ENCODE data around the gene CORO7.
A peak's percentile ranks its signal among the peaks of the same experiment; 100 is the strongest.

CORO7 gene

DNA sequence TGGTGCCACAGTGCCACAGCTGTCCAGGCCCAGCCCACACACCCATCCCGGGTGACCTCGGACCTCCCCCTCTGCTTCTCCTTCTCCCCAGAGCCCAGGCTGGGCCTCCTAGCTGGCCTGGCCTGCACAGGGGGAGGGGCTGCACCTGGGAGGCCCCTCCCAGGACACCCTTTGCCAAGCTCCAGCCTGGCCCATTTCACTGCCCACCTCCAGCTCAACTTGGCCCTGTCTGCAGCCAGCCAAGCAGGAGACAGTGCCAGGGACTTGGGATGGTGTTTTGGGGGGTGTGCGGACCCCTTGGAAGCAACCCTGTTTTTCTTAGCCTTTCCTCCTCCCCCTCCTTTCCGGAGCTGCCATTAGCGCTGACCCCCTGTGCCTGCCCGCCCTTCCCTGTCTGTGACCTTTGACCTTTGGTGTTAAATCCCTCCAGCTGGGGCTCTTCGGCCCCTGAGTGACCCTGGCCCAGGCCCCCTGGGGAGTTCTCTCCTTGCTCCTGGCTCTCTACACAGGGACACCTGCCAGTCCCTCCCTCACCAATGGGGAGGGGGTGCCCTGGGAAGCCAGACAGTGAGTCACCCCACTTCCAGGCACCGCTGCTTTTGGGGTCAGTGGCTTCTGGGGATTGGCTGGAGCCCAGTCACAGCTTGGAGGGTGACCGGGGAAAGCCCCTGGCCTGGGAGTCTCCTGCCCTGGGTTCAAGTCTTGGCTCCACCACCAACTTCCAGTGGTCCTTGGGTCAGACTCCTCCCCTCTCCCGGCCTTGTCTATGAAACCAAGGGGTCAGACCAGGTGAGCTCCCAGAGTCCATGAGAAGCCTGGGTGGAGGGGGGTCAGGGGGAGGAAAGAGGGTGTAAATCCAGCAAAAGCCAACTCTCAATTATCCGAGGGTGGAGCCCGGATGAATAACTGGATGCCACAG lies 98.6 kb downstream of the CORO7 start:
- no peak for DNase-seq

- no peak for DNase-seq
Measured at GRCh38 chr16:4316864-4317531, 99.4 kb downstream of the CORO7 start.

DNA sequence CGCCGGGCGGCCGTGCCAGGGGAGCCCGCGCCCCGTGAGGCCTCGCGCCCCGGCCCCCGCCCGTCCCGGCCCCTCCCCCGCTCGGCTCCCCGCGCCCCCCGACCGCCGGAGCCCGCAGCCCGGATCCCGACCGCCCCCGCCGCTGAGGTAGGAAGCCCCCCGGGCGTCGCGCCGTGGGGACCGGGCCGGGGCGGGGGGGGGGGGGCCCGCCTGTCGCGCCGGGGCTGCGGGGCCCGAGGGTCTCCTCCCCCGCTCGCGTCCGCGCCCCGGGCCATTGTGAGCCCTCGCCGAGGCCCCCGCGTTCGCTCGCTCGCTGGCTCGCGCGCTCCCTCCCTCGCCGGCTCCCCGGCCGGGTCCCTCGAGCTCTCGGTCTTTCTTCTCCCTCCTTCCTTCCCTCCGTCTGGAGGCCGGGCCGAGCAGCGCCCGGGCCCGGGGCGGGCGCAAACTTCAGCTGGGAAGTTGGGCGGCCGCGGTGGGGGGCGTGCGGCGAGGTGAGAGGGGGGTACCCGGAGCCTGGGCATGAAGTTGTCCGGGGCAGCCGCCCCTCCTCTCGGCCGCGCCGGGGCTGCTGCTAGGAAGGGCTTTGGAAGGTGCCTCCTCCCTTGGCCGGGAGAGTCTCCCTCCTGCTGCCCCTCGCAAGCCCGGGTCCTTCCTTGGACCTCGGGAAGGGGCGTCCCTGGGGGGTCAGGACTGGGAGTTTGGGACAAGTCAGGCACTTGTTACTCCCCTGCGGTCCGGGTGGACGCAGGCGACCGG lies 100.1 kb downstream of the CORO7 start:
- DNase-seq = no peak

DNA sequence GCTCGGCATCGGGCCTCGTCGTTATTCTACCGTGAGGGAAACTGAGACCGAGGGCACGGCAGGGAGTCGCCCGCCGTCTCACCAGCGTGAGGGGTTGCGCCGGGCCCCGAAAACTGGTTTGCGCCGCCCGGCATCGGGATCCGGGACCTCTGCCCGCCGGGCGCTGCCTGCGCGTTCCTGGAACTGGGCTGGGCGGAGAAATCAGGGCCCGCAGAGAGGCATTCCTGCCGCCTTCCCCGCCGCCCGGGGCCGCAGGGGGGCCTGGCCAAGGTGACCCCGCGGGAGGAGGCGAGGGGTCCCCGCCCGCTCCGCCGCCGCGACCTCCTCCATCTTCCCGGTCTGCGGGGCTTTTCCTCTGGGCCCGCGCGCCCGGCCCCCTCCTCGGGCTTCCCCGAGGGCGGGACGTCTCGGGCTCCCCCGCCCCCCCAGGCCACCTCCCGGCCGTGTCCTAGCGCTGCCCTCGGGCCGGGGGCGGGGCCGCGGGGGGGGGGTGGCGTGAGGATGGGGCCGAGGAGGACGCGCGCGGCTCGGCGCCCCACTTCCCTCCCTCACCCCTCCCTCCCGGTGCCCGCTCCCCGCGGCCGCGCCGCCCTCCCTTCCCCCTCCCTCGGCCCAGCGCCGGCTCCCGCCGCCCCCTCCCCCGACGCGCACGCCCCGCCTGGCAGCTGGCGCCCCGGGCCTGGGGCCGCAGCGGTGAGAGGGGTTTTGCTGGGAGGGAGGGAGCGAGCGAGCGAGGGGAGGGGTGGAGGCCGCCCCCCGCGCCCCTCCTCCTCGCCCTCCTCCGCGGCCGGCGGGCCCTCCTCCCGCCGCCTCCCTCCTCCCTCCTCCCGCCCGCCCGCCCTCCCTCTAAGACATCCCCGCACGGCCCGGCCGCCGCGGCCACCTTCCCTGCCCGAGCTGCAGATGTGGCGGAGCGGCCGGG lies 100.9 kb downstream of the CORO7 start, which contains the start of gene GLIS2:
GLIS2 (plus strand) TSS at position 882 of the 922 bp plus-strand sequence. CDS start 16,214 bp downstream, outside the sequence.
- DNase-seq = no peak

GRCh38 chr16:4314532-4315185 lies 101.7 kb downstream of the CORO7 start:
- no peak for DNase-seq

GRCh38 chr16:4313563-4314531 lies 102.5 kb downstream of the CORO7 start:
- DNase-seq = no peak

DNA sequence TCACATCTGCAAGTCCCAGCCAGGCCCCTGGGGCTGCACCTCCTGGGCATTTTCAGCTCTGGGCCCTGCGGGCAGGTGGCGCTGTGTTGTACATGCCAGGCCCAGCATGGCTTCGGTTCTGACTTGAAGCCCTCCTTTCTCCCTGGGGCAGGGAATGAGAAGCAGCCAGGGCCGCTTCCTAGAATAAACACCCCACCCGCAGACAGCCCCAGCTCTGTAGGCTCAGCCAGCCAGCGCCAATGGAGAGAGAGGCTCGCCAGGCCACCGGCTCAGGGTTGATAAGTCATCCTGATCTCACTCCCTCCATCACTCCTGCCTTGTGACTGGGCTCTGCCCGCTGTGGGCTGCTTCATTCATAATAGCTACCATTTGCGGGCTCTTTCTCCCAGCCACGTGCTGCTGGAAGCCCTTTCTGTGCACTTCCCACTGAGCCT lies 106.5 kb downstream of the CORO7 start:
- DNase-seq = no peak

DNA sequence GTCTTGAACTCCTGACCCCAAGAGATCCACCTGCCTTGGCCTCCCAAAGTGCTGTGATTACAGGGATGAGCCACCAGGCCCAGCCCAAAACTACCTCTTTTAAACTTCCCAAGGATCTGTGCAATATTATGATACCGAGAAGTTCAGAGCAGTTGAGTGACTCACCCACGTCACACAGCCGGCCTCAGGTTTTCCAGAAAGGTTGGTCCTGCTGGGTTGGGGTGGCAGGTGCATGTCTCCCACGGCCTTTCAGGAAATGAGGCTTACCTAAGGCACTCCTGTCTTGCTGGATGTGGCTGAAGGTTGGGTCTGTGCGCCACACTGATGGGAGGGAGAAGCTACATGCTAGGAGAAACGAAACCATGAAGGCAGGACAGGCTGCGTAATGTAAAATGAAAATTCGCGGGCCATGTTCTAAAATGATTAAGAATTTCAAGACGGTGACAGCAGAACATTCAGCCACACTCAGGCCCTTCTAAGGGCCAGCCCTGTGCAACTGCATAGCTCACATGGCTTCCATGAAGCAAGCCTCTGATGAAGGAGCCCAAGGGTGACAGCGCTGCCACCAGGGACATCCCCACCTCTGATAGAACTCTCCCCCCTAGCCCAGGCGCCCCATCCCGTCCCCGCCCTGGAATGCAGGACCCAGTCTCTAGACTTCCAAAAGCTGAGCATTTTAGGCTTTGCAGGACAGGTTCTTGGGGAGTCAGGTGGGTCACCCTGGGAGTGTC lies 107.1 kb downstream of the CORO7 start:
- DNase-seq = no peak

- DNase-seq = peak; percentile 83
Measured at GRCh38 chr16:4307215-4308037, 109.0 kb downstream of the CORO7 start.

- no peak for DNase-seq
Measured at GRCh38 chr16:4306470-4307214, 109.8 kb downstream of the CORO7 start.
